GM23248 (cell line): Measurements from ENCODE around the gene CLN3.

Experiments used
- EZH2 ChIP-seq: fragments of 200-600 bp; sonication (generic); IDR thresholded peaks from 2 replicates; pipeline ENCODE4 v1.6.1; 2018; ENCODE audit warnings: antibody characterized with exemption, mild to moderate bottlenecking; ENCODE audit not compliant: insufficient read depth, poor library complexity, severe bottlenecking
- EZH2phosphoT487 ChIP-seq: fragments of 200-600 bp; sonication (generic); IDR thresholded peaks from 2 replicates; pipeline ENCODE4 v1.6.1; 2018; ENCODE audit warnings: antibody characterized with exemption, moderate library complexity, mild to moderate bottlenecking, low read depth; ENCODE audit not compliant: insufficient read depth

GRCh38 chr16:28498666-28499381 lies 7.0 kb upstream of the CLN3 start:
- no peak for TF ChIP-seq EZH2phosphoT487
- TF ChIP-seq EZH2: no peak
